Measurements from ENCODE around the gene CERS5. TPM values are rescaled to one million over a fixed set of nuclear protein-coding genes. Genes with fewer than 3 reads are reported as not detected.

The CERS5 gene
- total RNA-seq, 1 donor from 2014 or later: 33.2 TPM

DNA sequence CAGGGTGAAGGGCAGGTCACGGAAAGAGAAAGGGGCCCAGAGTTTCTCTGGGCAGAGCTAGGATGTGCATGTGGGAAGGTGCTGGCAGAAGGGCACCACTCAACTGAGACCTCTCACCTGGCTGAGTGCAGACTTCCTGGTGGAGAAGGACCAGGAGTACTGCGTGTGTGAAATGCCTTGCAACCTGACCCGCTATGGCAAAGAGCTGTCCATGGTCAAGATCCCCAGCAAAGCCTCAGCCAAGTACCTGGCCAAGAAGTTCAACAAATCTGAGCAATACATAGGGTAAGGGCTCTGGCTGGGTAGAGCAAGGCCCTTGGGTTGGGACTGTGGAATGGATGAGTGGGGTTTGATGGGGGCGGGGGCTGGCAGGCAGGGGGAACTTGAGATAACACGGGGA is 87.4 kb downstream of the CERS5 start:
- intact Hi-C loops (cut with DNase I): loop anchor here (10.0 kb wide), 1 partner anchor 95 kb away; no protein-coding TSS in a partner anchor
- H3K4me3 ChIP-seq: no peak overlapping the region
- no peaks in the 10 kb centered on the region for H3K36me3 ChIP-seq
- DNase-seq (no peak), ATAC-seq (no peak)
- TF ChIP-seq, protein P1, sequence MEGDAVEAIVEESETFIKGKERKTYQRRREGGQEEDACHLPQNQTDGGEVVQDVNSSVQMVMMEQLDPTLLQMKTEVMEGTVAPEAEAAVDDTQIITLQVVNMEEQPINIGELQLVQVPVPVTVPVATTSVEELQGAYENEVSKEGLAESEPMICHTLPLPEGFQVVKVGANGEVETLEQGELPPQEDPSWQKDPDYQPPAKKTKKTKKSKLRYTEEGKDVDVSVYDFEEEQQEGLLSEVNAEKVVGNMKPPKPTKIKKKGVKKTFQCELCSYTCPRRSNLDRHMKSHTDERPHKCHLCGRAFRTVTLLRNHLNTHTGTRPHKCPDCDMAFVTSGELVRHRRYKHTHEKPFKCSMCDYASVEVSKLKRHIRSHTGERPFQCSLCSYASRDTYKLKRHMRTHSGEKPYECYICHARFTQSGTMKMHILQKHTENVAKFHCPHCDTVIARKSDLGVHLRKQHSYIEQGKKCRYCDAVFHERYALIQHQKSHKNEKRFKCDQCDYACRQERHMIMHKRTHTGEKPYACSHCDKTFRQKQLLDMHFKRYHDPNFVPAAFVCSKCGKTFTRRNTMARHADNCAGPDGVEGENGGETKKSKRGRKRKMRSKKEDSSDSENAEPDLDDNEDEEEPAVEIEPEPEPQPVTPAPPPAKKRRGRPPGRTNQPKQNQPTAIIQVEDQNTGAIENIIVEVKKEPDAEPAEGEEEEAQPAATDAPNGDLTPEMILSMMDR (IDR thresholded peaks at IDR 0.05): no peak
- H3K4me1 ChIP-seq: peaks cover 4% of the 10 kb centered on the region
- no peaks in the 10 kb centered on the region for H3K9me3 ChIP-seq
- no peak overlapping the region for H3K27ac ChIP-seq
- no peaks in the 10 kb centered on the region for H3K27me3 ChIP-seq

Other genes with a start within 250 kb of the CERS5 start
- not detected for gene AQP2, start 216.6 kb downstream of the CERS5 start, total RNA-seq
- 14.3 TPM for gene AQP5, start 205.5 kb downstream of the CERS5 start, total RNA-seq
- gene AQP6, start 194.4 kb downstream of the CERS5 start, total RNA-seq: 0.35 TPM
- gene RACGAP1, start 141.9 kb downstream of the CERS5 start, total RNA-seq: 10.8 TPM
- gene ASIC1, start 109.8 kb downstream of the CERS5 start, total RNA-seq: 0.35 TPM
- 44.0 TPM for gene SMARCD1, start 82.0 kb downstream of the CERS5 start, total RNA-seq
- gene GPD1, start 63.4 kb downstream of the CERS5 start, total RNA-seq: 32.9 TPM
- 68.5 TPM for gene COX14, start 55.1 kb downstream of the CERS5 start, total RNA-seq
- gene LIMA1, start 116.2 kb upstream of the CERS5 start, total RNA-seq: 81.1 TPM
- gene FAM186A, start 229.2 kb upstream of the CERS5 start, total RNA-seq: not detected
- 63.6 TPM for gene LARP4, start 233.5 kb upstream of the CERS5 start, total RNA-seq